ENCODE data around the gene NSD2. TPM values are rescaled to one million over a fixed set of nuclear protein-coding genes. Genes with fewer than 3 reads are reported as not detected.

NSD2 gene
- total and polyA plus RNA-seq, 7 donors, result 7.2 to 57.9 (median 36.0) TPM

DNA sequence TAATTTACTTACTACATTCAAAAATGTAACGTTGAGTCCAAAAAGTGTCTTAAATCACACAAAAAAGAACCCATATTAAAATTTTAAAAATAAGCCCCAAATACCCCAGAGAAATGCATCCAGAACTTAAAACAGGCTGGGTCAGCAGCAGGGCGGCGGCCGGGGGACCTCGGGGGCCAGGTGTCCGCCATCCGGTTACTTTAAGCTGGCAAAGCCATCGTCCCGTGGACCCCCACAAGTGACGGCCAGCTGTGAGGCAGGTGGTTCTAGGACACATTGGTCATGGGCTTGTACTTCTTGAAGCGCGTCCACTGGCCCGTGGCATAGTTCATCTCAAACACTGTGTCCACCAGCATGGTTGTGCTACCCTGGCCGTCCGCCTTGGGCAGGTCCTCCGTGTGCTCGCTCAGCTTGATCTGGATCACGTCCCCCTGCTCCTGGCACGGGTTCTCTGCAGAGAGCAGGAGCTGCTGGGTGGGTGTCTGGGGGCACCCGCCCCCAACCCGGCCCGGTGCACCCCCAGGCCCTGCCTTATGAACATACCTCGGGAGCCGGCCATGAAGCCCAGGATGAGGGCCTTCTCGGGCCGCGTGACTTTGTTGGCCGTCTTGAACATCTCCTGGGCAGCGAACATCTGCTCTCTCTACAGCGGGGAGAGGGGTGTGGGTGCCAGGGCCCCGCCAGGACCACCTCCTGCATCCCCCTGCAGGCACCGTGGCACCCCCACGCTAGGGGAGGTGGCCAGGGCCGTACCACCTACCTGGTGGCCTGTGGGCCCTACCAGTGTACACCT, 112.1 kb downstream of the NSD2 start:
- Histone ChIP-seq H3K9me3 (no peaks in the 10 kb centered on the region), H3K36me3 (peaks cover 54 to 93% (median 68%) of the 10 kb centered on the region in 4 donors), H3K4me3 (no peak overlapping the region), H3K27ac (no peak overlapping the region), H3K27me3 (no peaks in the 10 kb centered on the region), H3K4me1 (no peaks in the 10 kb centered on the region)
- intact Hi-C loops (cut with DNase I), result no loop called here
- TF ChIP-seq POLR2A (IDR thresholded peaks at IDR 0.05) (no peak), EP300 (IDR thresholded peaks at IDR 0.05) (no peak), POLR2AphosphoS5 (IDR thresholded peaks at IDR 0.05) (no peak)
- TF ChIP-seq, protein P1, sequence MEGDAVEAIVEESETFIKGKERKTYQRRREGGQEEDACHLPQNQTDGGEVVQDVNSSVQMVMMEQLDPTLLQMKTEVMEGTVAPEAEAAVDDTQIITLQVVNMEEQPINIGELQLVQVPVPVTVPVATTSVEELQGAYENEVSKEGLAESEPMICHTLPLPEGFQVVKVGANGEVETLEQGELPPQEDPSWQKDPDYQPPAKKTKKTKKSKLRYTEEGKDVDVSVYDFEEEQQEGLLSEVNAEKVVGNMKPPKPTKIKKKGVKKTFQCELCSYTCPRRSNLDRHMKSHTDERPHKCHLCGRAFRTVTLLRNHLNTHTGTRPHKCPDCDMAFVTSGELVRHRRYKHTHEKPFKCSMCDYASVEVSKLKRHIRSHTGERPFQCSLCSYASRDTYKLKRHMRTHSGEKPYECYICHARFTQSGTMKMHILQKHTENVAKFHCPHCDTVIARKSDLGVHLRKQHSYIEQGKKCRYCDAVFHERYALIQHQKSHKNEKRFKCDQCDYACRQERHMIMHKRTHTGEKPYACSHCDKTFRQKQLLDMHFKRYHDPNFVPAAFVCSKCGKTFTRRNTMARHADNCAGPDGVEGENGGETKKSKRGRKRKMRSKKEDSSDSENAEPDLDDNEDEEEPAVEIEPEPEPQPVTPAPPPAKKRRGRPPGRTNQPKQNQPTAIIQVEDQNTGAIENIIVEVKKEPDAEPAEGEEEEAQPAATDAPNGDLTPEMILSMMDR (IDR thresholded peaks at IDR 0.05), result no peak
- 91 to 93% methylated on average over 34 of the region's 34 CpGs for WGBS, 2 donors
- no peak for DNase-seq

DNA sequence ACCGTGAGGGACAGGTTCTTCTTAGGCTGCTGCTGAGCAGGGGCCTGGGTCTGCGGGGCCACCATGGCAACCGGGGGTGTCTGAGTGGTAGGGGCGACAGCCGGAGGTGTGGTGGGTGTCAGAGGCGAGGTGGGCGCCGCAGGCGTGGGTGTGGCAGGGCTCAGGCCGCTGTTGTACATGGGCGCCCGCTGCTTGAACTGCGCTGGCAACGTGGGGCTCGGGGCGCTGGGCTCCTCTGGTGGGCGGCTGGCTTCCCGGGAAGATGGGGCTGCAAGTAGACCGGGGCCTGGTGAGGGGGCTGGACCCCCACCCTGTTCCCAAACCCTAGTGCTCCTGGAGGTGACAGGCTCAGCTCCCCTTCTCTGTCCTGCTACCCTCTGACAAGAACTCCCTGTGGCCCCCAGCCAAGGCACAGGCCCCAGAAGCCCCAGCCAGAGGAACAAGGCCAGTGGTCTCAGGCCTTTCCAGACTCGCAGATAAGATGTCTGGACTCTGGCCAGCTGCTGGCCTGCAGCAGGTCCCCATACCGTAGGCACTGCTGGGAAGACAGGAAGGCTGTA, 112.7 kb downstream of the NSD2 start:
- TF ChIP-seq, protein P1 (IDR thresholded peaks at IDR 0.05), result no peak
- TF ChIP-seq POLR2A (IDR thresholded peaks at IDR 0.05) (no peak), EP300 (IDR thresholded peaks at IDR 0.05) (no peak), POLR2AphosphoS5 (IDR thresholded peaks at IDR 0.05) (no peak)
- H3K4me3 ChIP-seq, result no peak overlapping the region
- WGBS, 2 donors, result 89 to 92% methylated on average over 21 of the region's 21 CpGs
- no peaks in the 10 kb centered on the region for H3K27me3 ChIP-seq
- H3K9me3 ChIP-seq, result no peaks in the 10 kb centered on the region
- DNase-seq, result no peak
- H3K4me1 ChIP-seq, result no peaks in the 10 kb centered on the region
- H3K36me3 ChIP-seq, result peaks cover 54 to 93% (median 68%) of the 10 kb centered on the region in 4 donors
- no peak overlapping the region for H3K27ac ChIP-seq
- intact Hi-C loops (cut with DNase I), result no loop called here

DNA sequence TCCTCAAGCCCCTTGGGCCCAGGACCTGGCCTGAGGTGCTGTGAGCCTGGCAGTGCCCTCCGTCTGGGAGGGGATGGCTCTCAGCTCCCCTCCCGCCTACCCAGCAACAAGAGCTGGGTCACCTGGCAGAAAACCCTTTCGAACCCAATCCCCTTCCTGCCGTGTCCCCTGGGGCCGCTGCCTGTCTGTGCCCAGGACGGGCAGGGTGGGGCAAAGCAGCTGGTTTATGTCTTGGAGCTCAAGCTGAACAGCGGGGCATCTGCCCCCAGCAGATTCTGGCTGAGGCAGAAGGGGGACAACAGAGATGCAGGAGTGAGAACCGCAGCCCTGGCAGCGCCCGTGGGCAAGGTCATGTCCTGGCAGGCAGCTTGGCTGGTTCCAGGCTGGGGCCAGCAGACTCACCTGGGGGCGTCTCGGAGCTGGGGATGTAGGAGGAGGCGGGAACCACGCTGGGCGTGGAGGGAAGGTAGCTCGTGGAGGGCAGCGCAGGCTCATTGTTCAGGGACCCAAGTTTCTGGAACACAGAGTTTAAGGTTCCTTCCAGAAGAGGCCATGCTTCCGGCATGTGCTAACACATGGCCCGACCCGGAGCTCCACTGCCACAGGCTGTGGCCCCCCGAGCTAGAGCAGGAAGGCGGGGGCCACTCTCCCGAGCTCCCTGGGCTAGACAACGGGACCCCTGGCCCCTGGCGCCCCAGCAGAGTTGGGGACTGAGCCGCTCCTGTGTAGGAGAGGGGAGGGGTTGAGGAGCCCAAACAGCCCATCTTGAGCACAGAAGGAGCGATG, 113.4 kb downstream of the NSD2 start:
- peaks cover 54 to 94% (median 71%) of the 10 kb centered on the region in 4 donors for H3K36me3 ChIP-seq
- DNase-seq, result no peak
- WGBS, 2 donors, result 78 to 86% methylated on average over 27 of the region's 27 CpGs
- no peaks in the 10 kb centered on the region for H3K27me3 ChIP-seq
- TF ChIP-seq EP300 (IDR thresholded peaks at IDR 0.05), result no peak
- TF ChIP-seq, protein P1 (IDR thresholded peaks at IDR 0.05), result no peak
- TF ChIP-seq POLR2A (IDR thresholded peaks at IDR 0.05), result no peak
- TF ChIP-seq POLR2AphosphoS5 (IDR thresholded peaks at IDR 0.05), result no peak
- H3K27ac ChIP-seq, result no peak overlapping the region
- no peaks in the 10 kb centered on the region for H3K9me3 ChIP-seq
- no peak overlapping the region for H3K4me3 ChIP-seq
- intact Hi-C loops (cut with DNase I), result no loop called here
- H3K4me1 ChIP-seq, result no peaks in the 10 kb centered on the region

DNA sequence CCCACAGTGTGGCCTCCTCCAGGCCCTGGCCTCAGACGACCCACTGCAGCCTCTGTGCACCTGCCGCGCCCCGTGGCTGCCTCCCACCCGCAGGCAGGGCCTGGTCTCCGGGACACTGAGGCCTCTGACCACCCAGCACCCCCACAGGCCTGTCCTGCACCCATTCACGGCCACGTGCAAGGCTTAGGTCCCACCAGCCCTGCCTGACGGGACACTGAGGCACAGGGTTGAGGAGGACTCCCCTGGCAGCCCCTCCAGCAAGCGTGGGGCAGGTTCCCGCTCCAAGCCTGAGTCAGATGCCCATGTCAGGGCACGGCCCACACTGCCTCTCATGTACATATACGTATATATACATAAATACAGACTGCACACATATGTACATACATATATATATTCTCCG, 114.1 kb downstream of the NSD2 start:
- H3K9me3 ChIP-seq, result no peaks in the 10 kb centered on the region
- no peak overlapping the region for H3K4me3 ChIP-seq
- H3K27ac ChIP-seq, result no peak overlapping the region
- intact Hi-C loops (cut with DNase I), result no loop called here
- no peak for DNase-seq
- TF ChIP-seq POLR2AphosphoS5 (IDR thresholded peaks at IDR 0.05), result no peak
- H3K27me3 ChIP-seq, result no peaks in the 10 kb centered on the region
- 87 to 91% methylated on average over 14 of the region's 14 CpGs for WGBS, 2 donors
- H3K36me3 ChIP-seq, result peaks cover 54 to 100% (median 72%) of the 10 kb centered on the region in 4 donors
- H3K4me1 ChIP-seq, result no peaks in the 10 kb centered on the region

Measured in sigmoid colon (tissue), 7 donors.